ENCODE measurements around the gene FAM78A. TPM values are rescaled to one million over a fixed set of nuclear protein-coding genes. Genes with fewer than 3 reads are reported as not detected.
"Not testable (repeated sequence)": the region's sequence is repeated elsewhere in the genome, so short reads cannot be mapped to it uniquely, and the experiment has no call there.

Gene FAM78A
- total RNA-seq, 1 experiment from 2014 or later, result 2.0 TPM

DNA sequence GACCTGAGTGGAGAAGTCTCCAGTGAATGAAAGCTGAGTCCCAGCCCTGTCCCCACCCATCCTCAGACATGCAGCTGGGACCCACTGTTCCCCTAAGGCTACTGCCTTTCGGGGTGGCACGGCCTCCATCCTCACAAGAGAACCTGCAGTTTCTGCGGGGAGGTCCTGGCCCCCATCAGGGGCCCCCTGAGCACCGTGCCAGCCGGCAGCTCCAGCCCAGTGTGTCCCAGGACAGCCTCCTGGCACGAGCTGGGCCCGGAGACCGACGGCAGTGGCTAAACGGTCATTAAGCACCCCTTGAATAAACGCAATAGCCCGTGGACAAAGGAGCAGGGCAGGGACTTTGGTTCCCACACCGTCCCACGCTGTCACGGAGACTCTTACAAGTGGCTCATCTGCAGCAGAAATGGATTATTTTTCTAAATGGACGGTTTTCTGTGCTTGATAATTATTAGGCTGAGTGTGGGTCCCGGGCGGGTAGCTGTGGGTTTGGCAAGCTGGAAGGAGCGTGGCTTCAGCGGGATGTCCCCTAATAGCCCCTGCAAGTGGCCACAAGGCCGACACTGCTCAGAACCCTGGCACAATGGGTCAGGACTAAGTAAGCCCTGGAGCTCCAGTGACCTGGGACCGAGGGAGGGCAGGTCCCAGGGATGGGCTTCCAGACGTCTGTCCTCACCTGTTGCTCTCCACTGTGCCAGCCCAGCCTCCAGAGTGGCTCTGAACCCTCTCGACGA lies 17.4 kb downstream of the FAM78A start:
- in situ Hi-C loops (cut with HindIII; ENCODE audit: low pct_unique_long_range_greater_than_20kb, low sequenced_read_pairs), result no loop called here
- no peak for DNase-seq (ENCODE audit: low read depth, low spot score)

DNA sequence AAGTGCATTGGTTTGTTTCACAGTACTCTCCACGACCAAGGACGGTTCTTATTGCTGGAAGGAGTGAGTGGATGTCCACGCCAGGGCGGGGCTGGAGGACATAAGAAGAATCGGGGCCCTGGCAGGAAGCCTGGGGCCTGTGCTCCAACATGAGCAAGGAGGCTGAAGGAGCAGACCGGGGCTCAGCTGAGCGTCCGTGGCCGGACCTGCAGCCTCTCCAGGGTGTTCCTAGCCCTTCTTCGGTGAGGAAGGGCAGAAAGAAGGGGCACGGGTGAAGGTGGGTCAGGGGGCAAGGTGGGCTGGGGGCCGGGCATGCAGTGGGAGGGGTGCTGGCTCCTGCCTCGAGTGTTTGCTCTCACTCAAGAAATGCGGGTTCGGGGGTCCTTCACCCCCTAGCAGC lies 18.1 kb downstream of the FAM78A start:
- in situ Hi-C loops (cut with HindIII; ENCODE audit: low pct_unique_long_range_greater_than_20kb, low sequenced_read_pairs), result no loop called here
- DNase-seq (ENCODE audit: low read depth, low spot score), result no peak

DNA sequence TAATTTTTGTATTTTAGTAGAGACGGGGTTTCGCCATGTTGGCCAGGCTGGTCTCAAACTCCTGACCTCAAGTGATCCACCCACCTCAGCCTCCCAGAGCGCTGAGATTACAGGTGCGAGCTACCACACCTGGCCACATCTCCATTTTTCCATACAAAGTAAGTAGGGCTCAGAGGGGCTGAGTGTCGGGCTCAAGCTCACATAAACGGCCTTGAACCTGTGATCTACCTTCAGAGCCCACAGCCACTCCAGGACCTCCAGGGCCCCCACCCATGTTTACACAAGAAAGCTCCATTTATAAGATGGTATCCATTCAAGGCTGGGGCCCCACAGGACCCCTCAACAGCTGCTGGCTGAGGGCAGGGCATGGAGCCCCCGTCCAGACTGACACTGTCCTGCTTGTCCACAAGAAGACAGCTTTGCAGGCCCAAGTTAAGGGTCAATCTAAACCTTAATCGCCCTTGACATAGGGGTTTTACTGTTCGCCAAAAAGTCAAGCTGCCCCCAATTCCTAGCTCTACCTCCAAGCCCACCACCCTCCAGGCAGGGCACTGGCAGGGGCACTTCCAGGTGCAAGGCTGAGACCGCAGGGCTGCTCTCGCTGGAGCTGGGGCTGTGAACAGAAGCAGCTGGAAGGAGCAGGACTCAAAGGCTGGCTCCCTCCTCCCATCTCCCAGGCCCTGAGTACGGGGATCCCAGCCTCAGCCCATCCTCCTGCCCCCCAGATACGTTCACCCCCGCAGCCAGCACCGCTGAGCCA lies 18.9 kb downstream of the FAM78A start:
- in situ Hi-C loops (cut with HindIII; ENCODE audit: low pct_unique_long_range_greater_than_20kb, low sequenced_read_pairs), result no loop called here
- DNase-seq (ENCODE audit: low read depth, low spot score), result no peak

DNA sequence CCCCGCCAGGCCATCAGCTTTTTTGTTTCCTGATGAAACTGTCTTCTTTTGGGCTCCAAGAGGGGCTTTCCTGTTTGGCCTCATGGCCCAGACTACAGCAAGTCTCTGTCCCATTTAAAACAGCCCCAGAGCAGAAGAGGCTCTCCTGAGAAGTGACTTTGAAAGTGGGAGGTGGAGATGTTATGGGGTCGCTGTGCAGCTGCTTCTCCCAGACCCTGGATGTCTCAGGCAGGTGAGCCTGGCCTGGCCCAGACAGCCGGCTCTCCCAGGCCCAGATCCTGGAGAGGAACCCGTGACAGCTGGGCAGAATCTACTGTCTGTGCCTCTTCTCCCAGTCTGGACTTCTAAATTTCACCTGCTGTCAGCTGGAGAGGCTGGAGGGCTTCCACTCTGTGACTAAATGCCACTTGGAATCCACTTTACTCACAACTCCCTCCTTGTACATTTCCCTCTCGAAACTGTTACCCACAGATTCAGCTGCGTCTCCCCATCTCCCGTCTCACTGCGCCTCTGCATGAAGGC lies 20.6 kb downstream of the FAM78A start:
- in situ Hi-C loops (cut with HindIII; ENCODE audit: low pct_unique_long_range_greater_than_20kb, low sequenced_read_pairs), result no loop called here
- no peak for DNase-seq (ENCODE audit: low read depth, low spot score)

DNA sequence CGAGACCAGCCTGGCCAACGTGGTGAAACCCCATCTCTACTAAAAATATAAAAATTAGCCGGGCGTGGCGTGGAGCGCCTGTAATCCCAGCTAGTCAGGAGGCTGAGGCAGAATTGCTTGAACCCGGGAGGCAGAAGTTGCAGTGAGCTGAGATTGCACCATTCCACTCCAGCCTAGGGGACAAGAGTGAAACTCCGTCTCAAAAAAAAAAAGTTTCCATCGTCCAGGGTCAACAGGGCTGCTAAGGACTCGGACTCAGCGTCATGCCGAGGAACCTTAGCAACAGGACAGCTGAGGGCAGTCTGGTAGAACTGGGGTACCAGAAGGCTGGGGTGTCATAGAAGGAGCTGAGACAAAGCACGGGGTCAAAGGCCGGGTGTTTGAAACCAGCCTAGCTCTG lies 21.7 kb downstream of the FAM78A start:
- in situ Hi-C loops (cut with HindIII; ENCODE audit: low pct_unique_long_range_greater_than_20kb, low sequenced_read_pairs), result no loop called here
- no peak for DNase-seq (ENCODE audit: low read depth, low spot score)

DNA sequence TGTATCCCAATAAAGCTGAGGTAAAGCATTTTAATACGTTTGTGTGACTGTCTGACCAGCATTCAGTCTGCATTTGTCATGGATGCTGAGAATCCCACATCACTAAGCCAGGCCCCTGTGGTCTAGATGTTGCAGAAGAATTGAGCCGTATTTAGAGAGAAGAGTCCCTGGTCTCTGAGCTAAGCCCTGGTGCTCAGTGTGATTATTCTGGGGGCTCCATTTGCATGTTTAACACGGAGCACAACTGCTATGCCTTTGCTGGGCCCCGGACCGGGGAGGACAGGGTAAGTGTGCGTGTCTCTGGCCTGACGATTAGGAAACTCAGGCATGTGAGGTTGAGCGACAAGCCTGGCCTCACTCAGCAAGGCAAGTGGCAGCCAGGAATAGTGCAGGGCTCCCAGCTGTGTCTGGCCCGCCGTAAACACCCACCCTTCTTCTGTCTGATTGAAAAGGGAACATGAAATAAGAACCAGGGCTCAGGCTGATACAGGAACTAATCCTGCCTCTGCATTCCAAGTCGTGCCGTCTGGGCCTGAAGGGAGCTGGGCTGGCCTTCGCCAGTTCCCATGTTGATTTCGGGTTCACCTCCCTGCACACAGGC lies 22.3 kb downstream of the FAM78A start:
- in situ Hi-C loops (cut with HindIII; ENCODE audit: low pct_unique_long_range_greater_than_20kb, low sequenced_read_pairs), result no loop called here
- DNase-seq (ENCODE audit: low read depth, low spot score), result no peak

DNA sequence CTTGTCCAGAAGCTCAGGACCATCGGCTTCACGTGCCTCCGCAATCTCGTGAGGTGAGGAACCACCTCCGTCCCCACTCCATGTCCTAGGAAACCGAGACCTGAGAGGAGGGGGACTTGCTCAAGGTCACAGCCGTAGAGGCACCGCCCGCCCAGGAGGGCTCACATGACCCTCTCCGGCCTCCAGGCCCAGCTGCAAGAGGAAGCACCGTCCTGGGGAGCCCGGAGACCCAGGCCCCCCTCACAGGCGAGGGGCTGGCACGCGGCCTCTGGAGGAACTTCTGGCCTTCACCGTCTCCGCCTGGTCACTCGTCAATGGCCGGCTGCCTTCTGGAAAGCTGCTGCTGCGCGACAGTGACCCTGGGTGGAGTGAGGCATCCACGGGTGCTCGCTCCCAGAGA lies 24.2 kb downstream of the FAM78A start:
- no peak for DNase-seq (ENCODE audit: low read depth, low spot score)
- in situ Hi-C loops (cut with HindIII; ENCODE audit: low pct_unique_long_range_greater_than_20kb, low sequenced_read_pairs), result no loop called here

DNA sequence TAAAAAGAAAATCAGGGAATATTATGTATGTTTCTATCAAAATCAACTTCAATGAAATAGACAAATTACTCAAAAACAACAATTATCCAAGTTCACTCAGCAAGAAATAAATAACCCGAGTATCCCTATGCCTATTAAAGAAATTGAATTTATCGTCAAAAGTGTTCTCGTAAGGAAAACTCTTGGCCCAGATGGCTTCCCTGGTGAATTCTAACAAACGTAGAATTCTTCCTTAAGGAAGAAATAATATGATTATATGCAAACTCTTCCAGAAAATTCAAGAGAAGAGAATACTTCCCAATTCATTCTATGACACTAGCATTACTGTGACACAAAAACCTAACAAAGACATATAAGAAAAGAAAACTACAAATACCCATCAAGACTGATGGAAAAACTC lies 29.7 kb downstream of the FAM78A start:
- in situ Hi-C loops (cut with HindIII; ENCODE audit: low pct_unique_long_range_greater_than_20kb, low sequenced_read_pairs), result no loop called here
- no peak for DNase-seq (ENCODE audit: low read depth, low spot score)

DNA sequence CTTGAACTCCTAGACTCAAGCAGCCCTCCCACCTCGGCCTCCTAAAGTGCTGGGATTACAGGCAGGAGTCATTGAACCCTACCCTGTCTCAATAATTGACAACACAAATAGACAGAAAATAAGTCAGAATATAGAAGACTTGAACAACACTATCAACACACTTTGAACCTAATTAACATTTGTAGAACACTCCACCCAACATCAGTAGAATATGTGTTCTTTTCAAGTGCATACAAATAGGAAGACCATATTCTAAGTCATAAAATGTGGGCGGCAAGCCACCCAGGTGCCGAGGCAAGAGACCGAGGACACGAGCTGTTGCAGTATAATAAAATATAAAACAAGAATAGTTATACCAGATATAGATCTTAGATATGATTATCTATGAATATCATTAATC lies 32.0 kb downstream of the FAM78A start:
- in situ Hi-C loops (cut with HindIII; ENCODE audit: low pct_unique_long_range_greater_than_20kb, low sequenced_read_pairs), result not testable (repeated sequence)

DNA sequence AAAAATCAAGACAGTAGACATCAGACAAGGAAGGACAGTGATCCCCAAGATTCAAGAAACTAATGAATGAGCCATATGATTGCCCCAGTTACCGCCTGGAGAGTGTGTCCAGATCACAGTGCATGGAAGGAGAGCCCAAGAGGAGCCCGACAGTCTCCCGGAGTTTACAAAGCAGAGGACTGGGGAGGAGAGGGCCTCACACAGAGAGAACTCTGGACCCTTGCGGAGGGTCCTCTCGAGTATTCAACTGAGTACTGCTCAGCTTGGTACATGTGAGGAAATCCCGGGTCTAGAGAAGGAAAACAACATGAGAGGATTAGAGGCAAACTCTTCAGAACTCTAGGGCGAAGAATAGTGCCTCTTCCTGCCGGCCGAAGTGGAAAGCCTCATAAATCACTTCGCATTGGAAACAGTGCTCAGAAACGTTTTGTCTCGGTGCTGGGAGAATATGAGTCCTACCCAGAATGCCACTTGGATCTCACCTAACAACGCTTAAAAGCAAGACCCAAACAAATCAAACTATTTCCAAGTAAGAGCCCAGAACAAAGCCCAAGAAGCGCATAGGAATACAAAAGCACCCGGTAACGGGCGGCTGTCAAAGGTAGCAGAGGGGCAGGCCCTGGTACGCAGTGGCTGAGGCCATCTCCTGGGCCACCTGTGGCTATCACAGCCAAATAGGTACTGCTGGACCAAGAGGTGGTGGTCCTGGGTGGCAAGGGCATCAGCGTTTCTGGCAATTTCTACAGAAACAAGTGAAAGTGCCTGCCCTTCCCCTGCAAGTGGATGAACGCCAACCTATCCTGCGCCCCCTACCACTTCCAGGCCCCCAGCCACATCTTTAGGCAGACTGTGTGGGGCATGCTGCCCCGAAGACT lies 36.0 kb downstream of the FAM78A start:
- DNase-seq (ENCODE audit: low read depth, low spot score), result no peak
- in situ Hi-C loops (cut with HindIII; ENCODE audit: low pct_unique_long_range_greater_than_20kb, low sequenced_read_pairs), result no loop called here

More for the DNA sequence above, 32.0 kb downstream of the FAM78A start:
- not testable (repeated sequence) for DNase-seq (ENCODE audit: low read depth, low spot score)

DNA sequence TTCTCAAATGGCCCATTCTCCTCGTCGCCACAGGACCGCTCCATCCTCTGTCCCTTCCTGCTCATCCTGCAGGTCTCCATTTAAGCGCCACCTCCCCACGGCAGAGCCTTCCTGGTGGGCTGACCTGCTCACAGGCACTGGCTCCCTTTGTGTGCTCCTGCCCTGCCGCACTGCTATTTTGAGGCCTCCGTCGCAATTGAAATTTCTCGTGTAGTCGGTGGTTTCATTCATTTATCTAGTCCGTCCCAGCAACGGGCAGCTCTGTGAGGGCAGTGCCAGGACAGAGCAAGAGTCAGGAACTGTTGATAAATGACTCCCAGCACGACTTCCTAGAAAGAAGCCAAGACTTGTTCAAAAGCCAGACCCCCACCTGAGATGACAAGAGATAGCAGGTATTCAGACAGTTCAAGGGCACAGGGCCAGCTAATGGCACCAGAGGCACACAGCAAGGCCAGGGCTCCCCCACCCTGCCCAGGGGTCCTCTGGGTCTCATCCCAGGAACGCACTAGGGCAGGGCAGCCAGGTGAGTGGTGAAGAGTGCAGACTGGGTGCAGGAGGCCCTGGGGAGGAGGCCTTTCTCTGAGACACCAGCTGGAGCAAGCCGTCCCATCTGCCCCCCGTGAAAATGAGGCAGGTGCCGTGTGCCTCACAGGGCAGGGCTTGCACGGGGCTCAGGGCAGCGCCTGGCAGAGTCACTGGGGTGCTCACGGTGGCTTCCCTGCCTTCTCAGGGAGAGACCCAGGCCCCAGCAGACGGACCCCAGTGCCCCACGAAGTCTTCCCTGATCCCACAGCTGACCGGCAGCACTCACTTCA lies 36.9 kb downstream of the FAM78A start:
- no peak for DNase-seq (ENCODE audit: low read depth, low spot score)
- in situ Hi-C loops (cut with HindIII; ENCODE audit: low pct_unique_long_range_greater_than_20kb, low sequenced_read_pairs), result no loop called here

DNA sequence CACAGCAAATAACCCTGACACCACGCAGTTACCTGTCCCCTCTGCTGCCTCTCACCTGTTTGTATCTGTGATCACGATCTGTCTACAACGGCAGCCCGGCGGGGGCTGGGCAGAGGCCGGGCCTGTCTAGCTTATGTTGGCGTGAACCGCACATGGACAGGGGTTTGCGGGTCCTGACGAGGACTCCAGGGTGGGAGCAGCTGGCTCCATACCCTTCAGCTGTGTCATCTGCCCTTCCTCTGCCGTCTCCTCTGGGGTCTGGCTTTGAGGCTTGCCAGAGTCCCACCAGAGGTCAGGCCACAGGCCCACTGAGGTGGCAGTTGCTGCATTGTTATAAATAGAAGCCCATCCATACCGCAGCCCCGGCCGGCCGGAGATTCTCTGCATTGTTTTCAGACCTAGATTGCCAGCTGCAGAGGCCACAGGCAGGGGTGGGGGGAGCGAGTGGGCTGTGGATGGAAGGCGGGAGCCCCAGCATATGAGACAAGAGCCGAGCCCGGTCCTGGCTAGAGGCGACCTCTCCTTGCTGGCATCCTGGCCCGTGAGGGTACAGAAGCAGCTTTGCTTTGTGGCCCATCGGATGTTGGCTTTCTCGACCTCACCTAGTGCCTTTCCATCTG lies 37.8 kb downstream of the FAM78A start:
- DNase-seq (ENCODE audit: low read depth, low spot score), result no peak

DNA sequence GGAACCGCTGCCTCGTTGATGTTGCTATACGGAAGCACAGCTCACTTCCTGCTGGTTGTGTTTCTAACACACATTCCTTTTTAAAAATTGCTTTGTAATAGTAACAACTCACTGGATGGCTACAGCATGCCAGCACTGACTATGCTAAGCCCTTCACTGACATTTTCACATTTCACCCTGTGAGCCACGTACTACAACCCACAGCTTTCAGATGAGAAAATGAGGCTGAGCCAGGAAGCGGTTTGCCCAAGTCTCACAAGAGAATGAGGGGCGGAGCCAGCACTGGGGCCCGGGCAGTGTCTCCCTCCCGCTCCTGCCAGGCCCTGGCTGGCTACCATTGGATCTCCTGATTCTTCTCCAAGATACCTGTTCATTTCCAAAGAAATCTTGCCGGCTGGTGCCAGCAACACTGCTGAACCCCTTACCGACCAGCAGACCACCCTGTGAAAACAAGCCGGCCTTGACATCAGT lies 38.3 kb downstream of the FAM78A start:
- DNase-seq (ENCODE audit: low read depth, low spot score), result peak; percentile 45
- in situ Hi-C loops (cut with HindIII; ENCODE audit: low pct_unique_long_range_greater_than_20kb, low sequenced_read_pairs), result no loop called here

More for the DNA sequence above, 37.8 kb downstream of the FAM78A start:
- in situ Hi-C loops (cut with HindIII; ENCODE audit: low pct_unique_long_range_greater_than_20kb, low sequenced_read_pairs), result no loop called here

DNA sequence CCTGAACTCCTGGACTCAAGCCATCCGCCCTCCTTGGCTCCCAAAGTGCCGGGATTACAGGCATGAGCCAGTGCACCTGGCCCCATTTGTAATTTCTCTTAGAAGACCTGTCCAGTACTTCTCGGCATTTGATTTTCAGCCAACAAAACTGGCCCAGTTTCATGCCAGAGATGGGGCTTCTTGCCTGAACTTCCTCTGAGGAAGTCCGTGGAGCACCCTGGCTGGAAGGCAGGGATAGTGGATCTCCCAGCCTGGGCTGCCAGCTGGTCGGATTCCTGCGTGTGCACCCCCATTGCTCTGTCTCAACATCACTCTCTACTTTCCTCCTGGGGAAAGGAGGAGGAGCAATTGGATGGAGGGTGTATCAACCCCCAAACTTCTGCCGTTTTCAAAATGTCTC lies 39.0 kb downstream of the FAM78A start:
- in situ Hi-C loops (cut with HindIII; ENCODE audit: low pct_unique_long_range_greater_than_20kb, low sequenced_read_pairs), result no loop called here

DNA sequence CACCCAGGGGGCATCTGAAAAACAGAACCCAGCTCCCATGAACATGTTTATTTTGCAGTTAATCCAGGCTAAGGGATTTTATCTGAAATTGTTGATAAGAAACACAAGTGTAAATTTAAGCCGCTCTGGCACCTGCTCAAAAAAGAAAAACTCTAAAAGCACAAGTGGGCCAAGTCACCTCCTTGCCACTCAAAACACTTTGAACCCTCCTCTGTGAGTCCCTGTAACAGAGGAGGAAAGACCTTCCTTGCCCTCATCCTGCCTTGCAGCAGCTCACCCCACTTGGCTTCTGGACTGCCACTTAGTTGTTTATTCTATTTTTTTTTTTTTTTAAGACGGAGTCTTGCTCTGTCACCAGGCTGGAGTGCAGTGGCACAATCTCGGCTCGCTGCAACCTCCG lies 39.5 kb downstream of the FAM78A start:
- in situ Hi-C loops (cut with HindIII; ENCODE audit: low pct_unique_long_range_greater_than_20kb, low sequenced_read_pairs), result no loop called here
- no peak for DNase-seq (ENCODE audit: low read depth, low spot score)

More for the DNA sequence above, 39.0 kb downstream of the FAM78A start:
- DNase-seq (ENCODE audit: low read depth, low spot score), result no peak

DNA sequence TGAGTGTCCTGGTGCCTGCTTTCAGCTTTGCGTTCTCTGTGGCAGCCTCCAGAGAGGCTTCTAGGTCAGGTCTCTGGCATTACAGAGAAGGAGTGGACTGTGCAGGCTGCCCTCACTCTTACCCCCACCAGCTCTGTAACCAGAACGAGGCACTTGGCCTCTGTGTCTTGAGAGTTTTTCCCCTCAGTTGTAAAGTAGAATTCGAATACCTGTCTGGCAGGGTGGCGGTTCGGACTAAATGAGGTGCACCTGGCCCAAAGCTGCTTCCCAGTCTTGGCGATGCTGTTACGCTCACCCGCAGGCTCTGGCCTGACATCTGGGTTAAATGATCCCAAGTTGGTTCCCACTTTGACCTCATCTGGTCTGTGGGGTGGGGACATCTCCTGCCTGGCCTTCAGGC lies 40.1 kb downstream of the FAM78A start:
- in situ Hi-C loops (cut with HindIII; ENCODE audit: low pct_unique_long_range_greater_than_20kb, low sequenced_read_pairs), result no loop called here
- no peak for DNase-seq (ENCODE audit: low read depth, low spot score)
